Psoas muscle (tissue), 8 donors: ENCODE measurements around the gene APPBP2. TPM values are rescaled to one million over a fixed set of nuclear protein-coding genes. Genes with fewer than 3 reads are reported as not detected.

Experiments
- ATAC-seq, 4 donors: fragments of 200-7000 bp; cut with Tn5 transposase; one replicate each; pipeline ENCODE4 v1.9.1; 2020; ENCODE audit warnings: moderate library complexity in 3 of 4, mild to moderate bottlenecking in 2 of 4
- DNase-seq, 2 donors: peaks; one replicate each; pipeline ENCODE4 v3.0.0-alpha.2; 2020
- H3K27ac ChIP-seq: fragments of 200-600 bp; one replicate; pipeline ENCODE4 v1.8.0; 2022
- H3K27me3 ChIP-seq, 3 donors: fragments of 200-600 bp in 1 of 3; one replicate each; pipeline versions ENCODE4 v1.6.1 to v1.8.0; 2013 to 2022; ENCODE audit warnings: low read length in 2 of 3, mild to moderate bottlenecking in 2 of 3, moderate library complexity in 1 of 3; ENCODE audit not compliant: insufficient read depth in 3 of 3
- H3K36me3 ChIP-seq, 2 donors: fragments of 200-600 bp in 1 of 2; one replicate each; pipeline versions ENCODE4 v1.6.1 to v1.8.0; 2013 to 2022; ENCODE audit warnings: low read depth in 1 of 2, mild to moderate bottlenecking in 1 of 2, moderate library complexity in 1 of 2; ENCODE audit not compliant: insufficient read depth in 1 of 2
- H3K4me1 ChIP-seq: fragments of 200-600 bp; one replicate; pipeline ENCODE4 v1.8.0; 2022
- H3K4me3 ChIP-seq: fragments of 200-600 bp; one replicate; pipeline ENCODE4 v1.8.0; 2022; ENCODE audit warnings: mild to moderate bottlenecking
- H3K9me3 ChIP-seq: fragments of 200-600 bp; one replicate; pipeline ENCODE4 v1.8.0; 2022
- WGBS, 3 donors: extraction: QIAGEN DNeasy Blood & Tissue Kit; methylation state at CpG; one replicate each; pipeline versions ENCODE4 v1.1.6 to v1.1.7; 2013; 5-methylcytosine and 5-hydroxymethylcytosine counted together
- intact Hi-C, 2 donors: fragments of 100-400 bp; cut with DNase I; formaldehyde crosslinking; loops; one replicate each; pipeline versions ENCODE4 v1.11.0 to v1.14.2; 2022
- polyA plus RNA-seq, 3 donors: library from polyadenylated mRNA; stranded (reverse); fragments of 200-250 nt; gene quantifications; one replicate each; pipeline ENCODE4 v1.2.3, GENCODE V29; 2013
- total RNA-seq, 4 donors: library from RNA; stranded (reverse); fragmentation: NEBNext Ultra II Directional in 2 of 4; extraction: Animal tissue kit (Norgen Biotek cat#: 25700) in 2 of 4; gene quantifications; one replicate each; pipeline versions ENCODE4 v1.2.1 to v1.2.4, GENCODE V29; 2021 to 2023
- TF ChIP-seq, protein P1 (sequence below): fragments of 200-600 bp; IDR thresholded peaks from one replicate; pipeline ENCODE4 v1.8.0; 2022; ENCODE audit warnings: antibody characterized with exemption
- donor health status: healthy with polysubstance abuse.
- donor health status: DM: no; HTN: no; CAD: no; lungs with moderate emphysema.
- donor health status: Bipolar disorder and iron deficiency.
- donor health status: healthy.
- donor health status: DM: yes; HTN: yes; CAD: no.
- donor health status: DM: no; HTN: no; CAD: no.
- donor health status: DM: no; HTN: no; CAD: no.
- donor health status: DM: yes; HTN: yes; CAD: no.

APPBP2 gene
- total and polyA plus RNA-seq, 7 donors, result 5.9 to 35.4 (median 22.1) TPM

DNA sequence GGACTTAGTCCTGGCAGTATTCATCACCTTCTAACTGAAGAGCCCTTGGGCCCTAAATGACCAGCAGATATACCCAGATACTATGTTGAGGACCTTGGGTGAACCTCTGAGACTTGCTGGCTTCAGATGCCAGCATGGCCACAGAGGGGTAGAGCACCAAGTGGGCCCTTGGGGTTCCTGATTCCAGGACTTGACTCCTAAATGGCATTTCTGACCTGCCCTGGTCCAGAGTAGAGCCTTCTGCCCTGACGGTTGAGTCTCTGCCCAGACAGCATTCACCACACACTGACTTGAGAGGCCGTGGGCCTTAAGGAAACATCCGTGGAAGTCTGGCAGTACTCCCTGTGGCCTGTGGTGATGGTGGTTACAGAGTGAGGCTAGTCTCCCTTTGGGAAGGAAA, 2.8 kb upstream of the APPBP2 start:
- intact Hi-C loops, result loop anchor here in 1 of 2 donors (5.0 kb wide), 2 partner anchors 73 to 142 kb away; partner anchors contain the start of gene PPM1D
- Histone ChIP-seq H3K27ac (no peak overlapping the region), H3K4me1 (peaks cover 8% of the 10 kb centered on the region), H3K27me3 (no peaks in the 10 kb centered on the region), H3K36me3 (no peaks in the 10 kb centered on the region), H3K9me3 (no peaks in the 10 kb centered on the region), H3K4me3 (no peak overlapping the region)
- ATAC-seq, result no peak
- 86 to 95% (median 94%) methylated on average over 3 of the region's 3 CpGs for WGBS, 3 donors
- no peak for DNase-seq
- TF ChIP-seq, protein P1, sequence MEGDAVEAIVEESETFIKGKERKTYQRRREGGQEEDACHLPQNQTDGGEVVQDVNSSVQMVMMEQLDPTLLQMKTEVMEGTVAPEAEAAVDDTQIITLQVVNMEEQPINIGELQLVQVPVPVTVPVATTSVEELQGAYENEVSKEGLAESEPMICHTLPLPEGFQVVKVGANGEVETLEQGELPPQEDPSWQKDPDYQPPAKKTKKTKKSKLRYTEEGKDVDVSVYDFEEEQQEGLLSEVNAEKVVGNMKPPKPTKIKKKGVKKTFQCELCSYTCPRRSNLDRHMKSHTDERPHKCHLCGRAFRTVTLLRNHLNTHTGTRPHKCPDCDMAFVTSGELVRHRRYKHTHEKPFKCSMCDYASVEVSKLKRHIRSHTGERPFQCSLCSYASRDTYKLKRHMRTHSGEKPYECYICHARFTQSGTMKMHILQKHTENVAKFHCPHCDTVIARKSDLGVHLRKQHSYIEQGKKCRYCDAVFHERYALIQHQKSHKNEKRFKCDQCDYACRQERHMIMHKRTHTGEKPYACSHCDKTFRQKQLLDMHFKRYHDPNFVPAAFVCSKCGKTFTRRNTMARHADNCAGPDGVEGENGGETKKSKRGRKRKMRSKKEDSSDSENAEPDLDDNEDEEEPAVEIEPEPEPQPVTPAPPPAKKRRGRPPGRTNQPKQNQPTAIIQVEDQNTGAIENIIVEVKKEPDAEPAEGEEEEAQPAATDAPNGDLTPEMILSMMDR, result no peak

GRCh38 chr17:60527701-60528100, 1.7 kb upstream of the APPBP2 start:
- Histone ChIP-seq H3K27me3 (no peaks in the 10 kb centered on the region), H3K4me1 (peaks cover 19% of the 10 kb centered on the region), H3K27ac (no peak overlapping the region), H3K9me3 (no peaks in the 10 kb centered on the region), H3K4me3 (no peak overlapping the region), H3K36me3 (no peaks in the 10 kb centered on the region)
- intact Hi-C loops, result loop anchor here in 1 of 2 donors (5.0 kb wide), 2 partner anchors 75 to 140 kb away; partner anchors contain the start of gene PPM1D
- ATAC-seq (no peak), DNase-seq (no peak)
- WGBS, 3 donors, result 96 to 99% (median 97%) methylated on average over 2 of the region's 2 CpGs
- TF ChIP-seq, protein P1, result no peak

GRCh38 chr17:60526726-60527125, 684 bp upstream of the APPBP2 start:
- no peak for DNase-seq
- no peak for ATAC-seq
- peaks cover 29% of the 10 kb centered on the region for H3K4me1 ChIP-seq
- TF ChIP-seq, protein P1, result no peak
- peak overlapping the region; percentile 99 for H3K4me3 ChIP-seq
- intact Hi-C loops, result loop anchor here in 1 of 2 donors (5.0 kb wide), 2 partner anchors 76 to 139 kb away; partner anchors contain the start of gene PPM1D
- peak overlapping the region; percentile 100 for H3K27ac ChIP-seq
- no peaks in the 10 kb centered on the region for H3K9me3 ChIP-seq
- 5 to 11% (median 7%) methylated on average over 6 of the region's 6 CpGs for WGBS, 3 donors
- H3K36me3 ChIP-seq, result no peaks in the 10 kb centered on the region
- H3K27me3 ChIP-seq, result no peaks in the 10 kb centered on the region

- TF ChIP-seq, protein P1, result no peak
These were observed 736 bp downstream of the APPBP2 start for GRCh38 chr17:60525328-60525684.

More at GRCh38 chr17:60525328-60525684, 736 bp downstream of the APPBP2 start:
- no peak for DNase-seq
- intact Hi-C loops, result loop anchor here in 1 of 2 donors (5.0 kb wide), 2 partner anchors 77 to 138 kb away; partner anchors contain the start of gene PPM1D
- peaks cover 0 to under 1% of the 10 kb centered on the region in 2 donors for H3K36me3 ChIP-seq
- H3K27me3 ChIP-seq, result no peaks in the 10 kb centered on the region
- peak overlapping the region; percentile 99 for H3K4me3 ChIP-seq
- 0 to 2% (median 0%) methylated on average over 11 of the region's 11 CpGs for WGBS, 3 donors
- H3K9me3 ChIP-seq, result no peaks in the 10 kb centered on the region
- ATAC-seq, result peak; percentile 6 to 28 (median 16)
- H3K4me1 ChIP-seq, result peaks cover 37% of the 10 kb centered on the region
- peak overlapping the region; percentile 100 for H3K27ac ChIP-seq
